Osteocyte (in vitro differentiated cells): Measurements from ENCODE around the gene ARAP1. TPM values are rescaled to one million over a fixed set of nuclear protein-coding genes. Genes with fewer than 3 reads are reported as not detected.

Source experiments
- DNase-seq: peaks from one replicate; pipeline ENCODE4 v3.0.0; 2021; ENCODE audit warnings: mixed read lengths; ENCODE audit not compliant: unreplicated experiment; ENCODE audit errors: extremely low spot score
- H3K27ac Mint-ChIP-seq: one replicate; pipeline ENCODE4 v1.8.0; 2021; ENCODE audit warnings: mild to moderate bottlenecking, mixed read lengths; ENCODE audit not compliant: unreplicated experiment
- H3K27me3 Mint-ChIP-seq: one replicate; pipeline ENCODE4 v1.8.0; 2021; ENCODE audit warnings: mixed read lengths; ENCODE audit not compliant: unreplicated experiment
- H3K36me3 Mint-ChIP-seq: one replicate; pipeline ENCODE4 v1.8.0; 2021; ENCODE audit warnings: mixed read lengths; ENCODE audit not compliant: unreplicated experiment
- H3K4me1 Mint-ChIP-seq: one replicate; pipeline ENCODE4 v1.8.0; 2021; ENCODE audit warnings: mixed read lengths; ENCODE audit not compliant: unreplicated experiment
- H3K4me3 Mint-ChIP-seq: one replicate; pipeline ENCODE4 v1.8.0; 2021; ENCODE audit warnings: mild to moderate bottlenecking, moderate library complexity, mixed read lengths; ENCODE audit not compliant: unreplicated experiment
- H3K9me3 Mint-ChIP-seq: one replicate; pipeline ENCODE4 v1.8.0; 2021; ENCODE audit warnings: mixed read lengths; ENCODE audit not compliant: unreplicated experiment
- CTCF ChIP-seq: fragments of 200-600 bp; sonication (generic); IDR thresholded peaks from 2 replicates; pipeline ENCODE4 v1.5.0; 2021; ENCODE audit warnings: antibody characterized with exemption, mild to moderate bottlenecking, moderate library complexity
- total RNA-seq: library from RNA; stranded (reverse); gene quantifications from 2 replicates; pipeline ENCODE4 v1.2.1, GENCODE V29; 2021

The ARAP1 gene
- total RNA-seq, 1 donor from 2014 or later: 64.2 TPM

GRCh38 chr11:72710278-72710677 is 41.9 kb downstream of the ARAP1 start:
- Mint-ChIP-seq H3K4me1 (peaks cover 22% of the 10 kb centered on the region), H3K36me3 (peaks cover 32% of the 10 kb centered on the region), H3K4me3 (no peak overlapping the region), H3K9me3 (no peaks in the 10 kb centered on the region), H3K27me3 (no peaks in the 10 kb centered on the region), H3K27ac (no peak overlapping the region)
- DNase-seq: no peak
- no peak for TF ChIP-seq CTCF

DNA sequence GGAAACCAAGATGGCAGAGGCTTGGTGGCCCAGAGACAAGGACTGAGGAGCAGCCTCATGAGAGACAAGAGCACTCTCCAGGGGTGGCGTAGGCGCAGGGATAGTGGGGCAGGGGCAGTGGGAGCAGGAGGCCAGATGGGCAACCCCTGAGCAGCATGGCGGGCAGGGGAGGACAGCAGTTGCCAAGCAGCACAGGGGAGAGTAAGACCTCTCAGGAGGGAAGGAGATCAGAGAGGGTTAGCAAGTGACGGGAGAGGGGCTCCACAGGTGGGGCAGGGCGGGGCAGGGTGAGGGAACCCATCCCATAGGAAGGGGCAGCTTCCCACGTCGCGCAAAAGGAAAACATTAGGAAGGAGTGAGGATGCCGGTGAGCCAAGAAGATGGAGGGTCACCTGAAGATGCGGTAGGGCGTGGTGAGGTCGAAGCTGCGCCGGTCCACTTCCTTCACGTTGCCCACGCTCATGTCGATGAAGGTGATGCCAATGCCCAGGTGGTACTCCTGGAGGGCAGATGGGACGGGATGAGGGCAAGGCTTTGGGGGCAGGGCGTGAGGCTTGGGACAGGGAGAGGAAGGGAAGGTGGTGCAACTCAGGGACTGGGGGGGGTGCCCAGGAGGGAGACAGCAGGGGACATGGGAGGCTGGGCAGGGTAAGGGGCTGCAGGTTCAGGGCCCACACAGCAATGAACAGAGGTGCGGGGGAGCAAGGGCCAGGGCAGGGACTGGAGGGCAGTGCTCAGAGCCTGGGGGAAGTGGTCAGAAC is 42.5 kb downstream of the ARAP1 start:
- no peaks in the 10 kb centered on the region for H3K9me3 Mint-ChIP-seq
- peaks cover 29% of the 10 kb centered on the region for H3K4me1 Mint-ChIP-seq
- no peaks in the 10 kb centered on the region for H3K27me3 Mint-ChIP-seq
- TF ChIP-seq CTCF: no peak
- peaks cover 32% of the 10 kb centered on the region for H3K36me3 Mint-ChIP-seq
- no peak for DNase-seq
- no peak overlapping the region for H3K27ac Mint-ChIP-seq
- no peak overlapping the region for H3K4me3 Mint-ChIP-seq

DNA sequence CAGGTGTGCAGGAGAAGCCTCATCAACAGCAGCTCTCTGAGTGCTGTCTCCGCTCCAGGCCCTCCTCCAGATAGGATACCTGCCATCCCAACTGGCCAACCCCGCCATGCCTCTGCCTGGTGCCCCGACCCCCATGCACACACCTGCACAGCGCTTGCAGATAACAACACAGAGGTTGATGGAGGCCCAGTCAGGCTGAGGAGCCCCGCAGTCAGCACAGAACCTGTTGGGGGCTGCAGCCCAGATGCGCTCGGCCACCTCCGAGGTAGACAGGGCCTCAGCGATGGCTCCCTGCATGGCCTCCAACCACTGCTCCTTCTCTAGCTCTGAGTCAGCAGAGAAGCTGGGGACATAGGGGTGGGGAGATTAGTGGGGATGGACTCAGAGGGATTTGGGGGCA is 45.2 kb downstream of the ARAP1 start:
- Mint-ChIP-seq H3K9me3 (no peaks in the 10 kb centered on the region), H3K4me3 (no peak overlapping the region), H3K4me1 (peaks cover 46% of the 10 kb centered on the region), H3K27ac (no peak overlapping the region), H3K36me3 (peaks cover 28% of the 10 kb centered on the region), H3K27me3 (no peaks in the 10 kb centered on the region)
- DNase-seq: no peak
- TF ChIP-seq CTCF: no peak

DNA sequence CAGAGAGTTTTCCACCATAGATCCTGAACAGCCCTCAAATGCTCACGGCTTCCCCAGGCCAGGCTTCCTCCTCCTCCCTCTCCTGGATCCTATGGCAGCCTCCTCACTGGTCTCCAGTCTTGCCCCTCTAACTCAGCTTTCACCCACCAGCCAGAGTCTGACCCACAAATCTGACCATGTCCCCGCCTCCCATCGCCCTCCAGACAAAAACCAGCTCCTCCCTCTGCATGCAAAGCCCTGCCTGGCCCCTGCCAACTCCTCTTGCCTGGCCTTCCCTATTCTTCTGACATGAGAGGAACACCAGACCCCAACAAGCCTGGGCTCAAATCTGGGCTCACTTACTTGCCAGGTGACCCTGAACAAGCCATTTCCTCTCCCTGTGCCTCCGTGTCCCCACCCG is 45.6 kb downstream of the ARAP1 start:
- no peaks in the 10 kb centered on the region for H3K27me3 Mint-ChIP-seq
- peaks cover 28% of the 10 kb centered on the region for H3K36me3 Mint-ChIP-seq
- no peak overlapping the region for H3K27ac Mint-ChIP-seq
- no peak for TF ChIP-seq CTCF
- H3K4me1 Mint-ChIP-seq: peaks cover 46% of the 10 kb centered on the region
- no peak for DNase-seq
- no peak overlapping the region for H3K4me3 Mint-ChIP-seq
- no peaks in the 10 kb centered on the region for H3K9me3 Mint-ChIP-seq

GRCh38 chr11:72705442-72706365 is 46.5 kb downstream of the ARAP1 start:
- Mint-ChIP-seq H3K27me3 (no peaks in the 10 kb centered on the region), H3K27ac (no peak overlapping the region), H3K9me3 (no peaks in the 10 kb centered on the region), H3K4me1 (peaks cover 46% of the 10 kb centered on the region), H3K36me3 (peaks cover 29% of the 10 kb centered on the region), H3K4me3 (no peak overlapping the region)
- DNase-seq: no peak
- no peak for TF ChIP-seq CTCF
